HG02763 (cell line): ENCODE data around the gene PCDHGB5.

Experiments
- ATAC-seq: cut with Tn5 transposase; IDR thresholded peaks from one replicate; pipeline ENCODE4 v1.9.1; 2021; ENCODE audit warnings: mild to moderate bottlenecking, moderate library complexity; ENCODE audit not compliant: unreplicated experiment

Gene PCDHGB5

DNA sequence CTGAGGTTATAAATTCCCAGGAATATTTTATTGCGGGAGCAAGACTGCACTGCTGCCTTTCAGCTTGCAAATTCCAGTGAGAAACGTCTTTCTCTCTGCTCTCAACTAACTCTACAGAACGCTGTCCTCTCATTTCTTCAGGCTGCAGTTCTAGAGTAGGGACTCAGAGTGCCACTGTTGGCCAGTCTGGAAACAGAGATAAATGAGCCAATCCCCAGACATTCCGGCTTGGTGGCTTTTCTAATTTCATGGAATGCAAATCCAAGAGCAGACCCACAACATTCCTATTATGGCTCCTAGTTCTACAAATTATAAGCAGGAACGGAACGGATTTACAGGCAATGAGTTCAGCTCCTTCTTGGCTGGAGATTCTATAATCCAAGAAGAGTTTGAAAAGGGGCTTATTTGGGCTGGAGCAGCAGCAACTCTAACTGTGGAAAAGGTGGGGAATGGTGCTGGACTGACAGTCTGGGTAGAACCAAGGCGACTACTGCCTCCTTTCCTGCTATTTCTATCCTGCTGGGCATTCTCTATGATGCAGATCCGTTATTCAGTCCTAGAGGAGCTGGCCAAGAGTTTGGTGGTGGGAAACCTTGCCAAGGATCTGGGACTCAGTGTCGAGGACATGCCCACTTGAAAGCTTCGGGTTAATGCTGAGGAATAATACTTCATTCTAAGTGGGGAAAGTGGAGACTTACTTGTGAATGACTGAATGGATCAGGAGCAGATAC is 41.8 kb downstream of the PCDHGB5 start:
- ATAC-seq = no peak

- no peak for ATAC-seq
These were observed 42.6 kb downstream of the PCDHGB5 start for GRCh38 chr5:141440341-141440740.

DNA sequence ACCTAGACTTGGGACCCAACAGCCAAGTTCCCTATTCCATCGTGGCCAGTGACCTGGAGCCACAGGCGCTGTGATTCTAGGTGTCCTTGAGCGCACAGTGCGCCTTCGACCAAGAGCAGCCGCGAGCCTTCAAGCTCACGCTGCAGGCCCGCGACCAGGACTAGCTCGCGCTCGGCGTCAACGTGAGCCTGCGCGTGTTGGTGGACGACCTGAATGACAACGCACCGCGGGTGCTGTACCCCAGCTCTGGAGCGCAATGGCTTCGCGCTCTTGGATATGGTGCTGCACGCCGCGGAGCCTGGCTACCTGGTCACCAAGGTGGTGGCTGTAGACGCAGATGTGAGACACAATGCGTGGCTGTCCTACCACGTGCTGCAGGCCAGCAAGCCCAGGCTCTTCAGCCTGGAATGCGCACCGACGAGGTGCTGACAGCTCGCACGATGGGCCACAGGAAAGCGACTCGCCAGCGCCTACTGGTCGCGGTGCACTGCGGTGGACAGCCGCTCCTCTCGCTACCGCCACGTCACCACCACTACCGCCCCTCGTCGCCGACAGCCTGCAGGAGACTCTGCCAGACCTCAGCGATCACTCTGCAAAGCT is 43.9 kb downstream of the PCDHGB5 start:
- ATAC-seq = no peak
